Measurements from ENCODE around the gene UBR4.

GRCh38 chr1:19251305-19252196, 41.5 kb upstream of the UBR4 start, which contains the start of the genes EMC1 and MRTO4:
- TF ChIP-seq EZH2phosphoT487 (IDR thresholded peaks at IDR 0.05; ENCODE audit: insufficient read depth, low read depth) (no peak), EZH2 (IDR thresholded peaks at IDR 0.05; ENCODE audit: insufficient read depth, poor library complexity, severe bottlenecking) (no peak)

Measured in GM23248 (cell line).